Stimulated activated CD8-positive, alpha-beta memory T cell treated with anti-CD3 and anti-CD28 coated beads, Interleukin-15, amount 100 ng/mL, for 24 hours (primary cell): ENCODE results near the gene CLEC17A.
"Not testable (repeated sequence)": the region's sequence is repeated elsewhere in the genome, so short reads cannot be mapped to it uniquely, and the experiment has no call there.

Experiments
- DNase-seq: peaks from one replicate; pipeline ENCODE4 v3.0.0-alpha.2; 2020; ENCODE audit warnings: low read depth

Gene CLEC17A

GRCh38 chr19:14580623-14581237 lies 2.2 kb upstream of the CLEC17A start:
- no peak for DNase-seq

DNA sequence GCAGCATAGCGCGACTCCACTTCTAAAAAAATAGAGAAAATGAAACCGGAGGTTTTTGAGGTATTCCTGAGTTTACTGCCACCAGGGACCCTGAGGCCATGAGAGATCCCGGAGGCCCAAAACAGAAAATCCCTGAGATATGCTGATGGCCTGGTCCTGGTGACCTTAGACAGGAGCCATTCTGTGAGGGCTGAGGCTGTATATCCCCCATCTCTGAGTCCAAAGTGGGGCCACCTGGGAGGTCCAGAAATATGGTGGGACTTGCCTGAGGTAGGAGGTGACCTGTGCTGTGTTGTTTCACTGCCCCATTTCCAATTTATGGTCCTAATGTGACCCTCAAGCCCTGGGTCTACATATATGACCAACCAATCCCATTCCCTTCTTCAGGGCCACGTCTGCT lies 1.5 kb downstream of the CLEC17A start:
- not testable (repeated sequence) for DNase-seq

DNA sequence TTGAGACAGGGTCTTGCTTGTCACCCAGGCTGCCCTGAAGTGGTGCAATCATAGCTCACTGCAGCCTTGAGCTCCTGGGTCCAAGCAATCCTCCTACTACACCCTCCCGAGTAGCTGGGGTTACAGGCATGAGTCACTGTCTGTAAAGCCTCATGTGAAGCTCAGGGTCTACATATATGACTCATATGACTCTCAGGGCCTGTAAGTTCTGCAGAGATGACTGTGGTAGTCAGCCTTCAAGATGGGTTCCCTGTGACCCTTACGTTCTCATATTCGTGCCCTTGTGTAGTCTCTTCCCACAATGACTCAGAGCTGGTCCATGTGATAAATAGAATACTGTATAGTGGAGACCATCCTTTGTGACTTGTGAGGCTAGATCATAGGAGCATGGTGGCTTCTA lies 2.3 kb downstream of the CLEC17A start:
- DNase-seq, result not testable (repeated sequence)

DNA sequence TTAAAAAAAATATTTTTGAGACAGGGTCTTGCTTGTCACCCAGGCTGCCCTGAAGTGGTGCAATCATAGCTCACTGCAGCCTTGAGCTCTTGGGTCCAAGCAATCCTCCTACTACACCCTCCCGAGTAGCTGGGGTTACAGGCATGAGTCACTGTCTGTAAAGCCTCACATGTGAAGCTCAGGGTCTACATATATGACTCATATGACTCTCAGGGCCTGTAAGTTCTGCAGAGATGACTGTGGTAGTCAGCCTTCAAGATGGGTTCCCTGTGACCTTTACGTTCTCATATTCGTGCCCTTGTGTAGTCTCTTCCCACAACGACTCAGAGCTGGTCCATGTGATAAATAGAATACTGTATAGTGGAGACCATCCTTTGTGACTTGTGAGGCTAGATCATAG lies 6.5 kb downstream of the CLEC17A start:
- not testable (repeated sequence) for DNase-seq

GRCh38 chr19:14595558-14595957 lies 12.7 kb downstream of the CLEC17A start:
- no peak for DNase-seq

- DNase-seq, result no peak
These were observed 16.8 kb downstream of the CLEC17A start for GRCh38 chr19:14599548-14600147.

GRCh38 chr19:14603990-14604387 lies 21.1 kb downstream of the CLEC17A start:
- DNase-seq, result no peak

- no peak for DNase-seq
These were observed 23.7 kb downstream of the CLEC17A start for GRCh38 chr19:14606627-14607026.

- no peak for DNase-seq
These were observed 28.2 kb downstream of the CLEC17A start for GRCh38 chr19:14611051-14611450.

DNA sequence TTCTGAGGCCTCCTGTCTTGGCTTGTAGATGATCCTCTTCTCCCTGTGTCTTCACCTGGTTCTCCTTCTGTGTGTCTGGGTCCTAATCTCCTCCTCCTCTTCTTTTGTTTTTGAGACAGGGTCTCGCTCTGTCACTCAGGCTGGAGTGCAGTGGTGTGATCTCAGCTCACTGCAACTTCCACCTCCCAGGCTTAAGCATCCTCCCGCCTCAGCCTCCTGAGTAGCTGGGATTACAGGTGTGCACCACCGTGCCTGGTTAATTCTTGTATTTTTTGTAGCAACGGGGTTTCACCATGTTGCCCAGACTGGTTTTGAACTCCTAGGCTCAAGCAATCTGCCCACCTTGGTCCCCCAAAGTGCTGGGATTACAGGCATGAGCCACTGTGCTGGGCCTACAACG lies 29.4 kb downstream of the CLEC17A start:
- not testable (repeated sequence) for DNase-seq

DNA sequence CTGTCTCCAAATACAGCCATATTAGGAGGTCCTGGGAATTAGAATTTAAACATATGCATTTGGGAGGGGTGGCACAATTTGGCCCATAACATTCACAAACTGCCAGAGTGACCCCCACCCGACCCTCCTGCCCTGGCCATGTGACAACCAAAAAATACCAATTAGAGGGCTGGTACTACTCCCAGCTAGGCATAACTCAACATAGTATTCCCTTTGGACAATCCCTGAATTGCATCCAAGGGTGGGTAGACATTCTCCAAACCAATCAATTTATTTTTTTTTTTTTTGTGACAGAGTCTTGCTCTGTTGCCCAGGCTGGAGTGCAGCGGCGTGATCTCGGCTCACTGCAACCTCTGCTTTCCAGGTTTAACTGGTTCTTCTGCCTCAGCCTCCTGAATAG lies 29.8 kb downstream of the CLEC17A start:
- DNase-seq, result no peak

DNA sequence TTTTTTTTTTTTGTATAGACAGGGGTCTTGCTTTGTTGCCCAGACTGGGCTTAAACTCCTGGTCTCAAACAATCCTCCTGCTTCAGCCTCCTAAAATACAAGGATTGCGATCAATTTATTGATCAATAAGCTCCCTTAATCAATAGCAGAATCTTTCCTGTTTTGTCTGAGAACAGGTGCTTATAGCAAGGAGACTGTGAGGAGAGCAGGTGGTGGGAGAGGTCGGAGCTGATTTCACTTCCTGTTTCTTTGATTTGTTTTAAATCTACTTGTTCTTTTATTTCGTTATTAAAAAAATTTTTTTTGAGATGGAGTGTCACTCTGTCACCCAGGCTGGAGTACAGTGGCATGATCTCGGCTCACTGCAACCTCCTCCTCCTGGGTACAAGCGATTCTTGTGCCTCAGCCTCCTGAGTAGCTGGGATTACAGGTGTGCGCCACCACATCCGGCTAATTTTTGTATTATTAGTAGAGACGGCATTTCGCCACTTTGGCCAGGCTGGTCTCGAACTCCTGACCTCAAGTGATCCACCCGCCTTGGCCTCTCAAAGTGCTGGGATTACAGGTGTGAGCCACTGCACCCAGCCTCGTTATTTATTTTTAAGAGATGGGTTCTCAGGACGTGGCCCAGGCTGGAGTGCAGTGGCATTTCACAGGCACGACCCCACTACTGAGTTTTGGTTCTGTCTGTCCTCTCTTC lies 30.7 kb downstream of the CLEC17A start:
- not testable (repeated sequence) for DNase-seq

- DNase-seq, result no peak
These were observed 31.2 kb downstream of the CLEC17A start for GRCh38 chr19:14614099-14614412.

DNA sequence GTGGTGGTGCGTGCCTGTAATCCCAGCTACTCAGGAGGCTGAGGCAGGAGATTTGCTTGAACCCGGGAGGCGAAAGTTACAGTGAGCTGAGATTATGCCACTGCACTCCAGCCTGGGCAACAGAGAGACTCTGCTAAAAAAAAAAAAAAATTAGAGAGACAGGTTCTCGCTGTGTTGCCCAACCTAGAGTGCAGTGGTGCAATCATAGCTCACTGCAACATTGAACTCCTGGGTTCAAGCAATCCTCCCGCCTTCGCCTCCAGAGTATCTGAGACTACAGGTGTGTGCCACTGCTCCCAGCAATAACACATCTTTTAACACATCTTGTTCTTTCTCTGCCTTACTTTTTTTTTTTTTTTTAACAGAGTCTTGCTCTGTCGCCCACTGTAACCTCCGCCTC lies 32.7 kb downstream of the CLEC17A start:
- DNase-seq, result no peak

GRCh38 chr19:14616407-14616806 lies 33.5 kb downstream of the CLEC17A start:
- no peak for DNase-seq

- no peak for DNase-seq
These were observed 36.5 kb downstream of the CLEC17A start for GRCh38 chr19:14619404-14619803.

GRCh38 chr19:14624491-14624890 lies 41.6 kb downstream of the CLEC17A start:
- DNase-seq, result not testable (repeated sequence)

DNA sequence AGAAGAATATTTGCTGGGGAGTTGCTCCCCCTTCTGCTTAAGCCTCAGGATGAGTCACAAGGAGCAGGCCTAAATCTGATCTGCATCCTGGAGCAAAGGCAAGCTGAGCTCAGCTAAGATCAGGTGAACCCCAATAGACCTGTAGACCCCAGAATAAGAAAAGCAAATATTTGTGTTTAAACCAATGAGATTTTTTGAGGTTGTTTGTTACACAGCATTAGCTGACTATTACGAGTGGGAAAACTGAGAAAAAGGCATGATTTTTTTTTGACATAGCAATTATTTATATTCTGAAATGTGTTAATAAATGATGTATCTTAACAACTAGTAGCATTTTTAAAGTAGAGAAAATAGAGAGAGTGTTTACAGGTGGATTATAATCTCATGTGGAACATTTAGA lies 46.7 kb downstream of the CLEC17A start:
- no peak for DNase-seq

- DNase-seq, result no peak
These were observed 49.4 kb downstream of the CLEC17A start for GRCh38 chr19:14632286-14632685.

DNA sequence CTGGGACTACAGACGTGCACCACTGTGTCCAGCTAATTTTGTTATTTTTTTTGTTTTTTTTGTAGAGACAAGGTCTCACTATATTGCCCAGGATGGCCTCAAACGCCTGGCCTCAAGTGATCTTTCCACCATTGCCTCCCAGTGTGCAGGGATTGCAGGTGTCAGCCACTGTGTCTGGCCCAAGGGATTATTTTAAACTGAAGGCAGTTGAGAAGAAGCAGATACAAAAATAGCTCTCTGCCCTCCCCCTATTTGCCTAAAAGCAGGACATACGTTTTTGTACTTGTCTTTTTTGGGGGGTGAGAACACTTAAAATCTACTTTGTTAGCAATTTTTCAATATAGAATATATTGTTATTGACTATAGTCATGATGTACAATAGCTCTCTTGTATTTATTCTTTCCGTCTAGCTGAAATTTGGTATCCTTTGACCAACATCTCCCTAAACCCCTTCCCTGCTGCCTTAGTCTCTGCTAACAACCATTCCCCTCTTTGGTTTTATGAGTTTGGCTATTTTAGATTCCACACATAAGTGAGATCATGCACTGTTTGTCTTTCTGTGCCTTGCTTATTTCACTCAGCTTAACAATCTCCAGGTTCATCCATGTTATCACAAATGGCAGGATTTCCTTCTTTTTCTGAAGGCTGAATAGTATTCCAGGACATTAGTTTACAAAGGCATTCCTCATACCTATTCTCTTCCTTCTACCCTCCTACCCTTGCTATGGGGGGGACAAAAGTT lies 56.8 kb downstream of the CLEC17A start:
- DNase-seq, result no peak

DNA sequence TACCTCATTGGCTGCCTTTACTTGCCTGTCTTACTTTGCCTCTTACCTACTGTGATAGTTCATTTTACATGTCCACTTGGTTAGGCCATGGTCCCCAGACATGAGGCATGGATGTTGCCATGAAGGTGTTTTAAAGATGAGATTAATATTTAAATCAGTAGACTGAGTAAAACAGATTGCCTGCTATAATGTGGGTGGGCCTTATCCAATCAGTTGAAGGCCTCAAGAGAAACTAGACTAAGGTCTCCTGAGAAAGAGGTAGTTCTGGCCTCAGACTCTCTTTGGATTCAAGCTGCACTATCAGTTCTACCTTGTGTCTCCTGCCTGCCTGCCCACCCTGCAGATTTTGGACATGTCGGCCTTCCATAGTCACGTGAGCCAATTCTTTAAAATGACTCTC lies 65.6 kb downstream of the CLEC17A start:
- no peak for DNase-seq

- DNase-seq, result no peak
These were observed 66.1 kb downstream of the CLEC17A start for GRCh38 chr19:14649020-14649419.

GRCh38 chr19:14650161-14650560 lies 67.3 kb downstream of the CLEC17A start:
- no peak for DNase-seq
